Stimulated activated CD4-positive, alpha-beta T cell treated with anti-CD3 and anti-CD28 coated beads, Interleukin-12 subunit alpha, Interleukin-12 subunit beta, amount 100 ng/mL, for 24 hours (primary cell): ENCODE results near the gene BCAS1.

Source experiments
- DNase-seq, 2 experiments: peaks; one replicate each; pipeline ENCODE4 v3.0.0-alpha.2; 2020; ENCODE audit warnings: low read depth in 2 of 2

Gene BCAS1

DNA sequence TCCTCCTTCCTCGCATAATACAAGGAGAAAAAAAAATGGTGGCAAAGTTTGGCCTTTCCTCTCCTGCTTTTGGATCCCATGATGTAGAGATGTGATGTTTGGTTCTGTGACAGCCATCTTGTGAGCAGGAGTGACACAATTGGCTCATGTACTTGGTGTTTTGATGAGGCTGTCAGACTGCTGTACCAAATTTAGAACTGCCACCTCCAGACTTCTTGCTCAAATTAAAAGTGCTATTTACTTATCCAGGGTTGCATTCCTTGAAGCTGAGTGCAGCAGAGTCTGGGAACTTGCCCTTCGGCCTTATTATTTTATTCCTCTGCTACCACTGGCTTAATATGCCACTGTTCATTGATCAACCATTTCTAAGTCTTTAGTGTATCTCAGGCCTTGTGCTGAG lies 21.9 kb downstream of the BCAS1 start:
- DNase-seq: no peak

DNA sequence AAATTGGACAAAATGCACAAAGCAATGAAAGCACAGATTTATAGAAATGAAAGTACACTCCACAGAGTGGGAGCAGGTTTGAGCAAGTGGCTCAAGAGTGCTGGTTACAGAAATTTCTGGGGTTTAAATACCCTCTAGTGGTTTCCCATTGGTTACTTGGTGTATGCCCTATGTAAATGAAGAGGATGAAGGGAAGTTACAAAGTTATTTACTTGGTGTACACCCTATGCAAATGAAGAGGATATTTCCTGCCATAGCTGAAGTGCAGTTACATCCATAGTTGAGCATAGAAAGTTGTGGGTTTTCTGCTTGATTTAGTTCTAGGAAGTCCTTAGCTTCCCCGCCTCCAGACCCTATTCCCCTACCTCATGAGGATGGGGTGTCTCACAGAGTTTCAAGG lies 22.7 kb downstream of the BCAS1 start:
- DNase-seq: no peak

DNA sequence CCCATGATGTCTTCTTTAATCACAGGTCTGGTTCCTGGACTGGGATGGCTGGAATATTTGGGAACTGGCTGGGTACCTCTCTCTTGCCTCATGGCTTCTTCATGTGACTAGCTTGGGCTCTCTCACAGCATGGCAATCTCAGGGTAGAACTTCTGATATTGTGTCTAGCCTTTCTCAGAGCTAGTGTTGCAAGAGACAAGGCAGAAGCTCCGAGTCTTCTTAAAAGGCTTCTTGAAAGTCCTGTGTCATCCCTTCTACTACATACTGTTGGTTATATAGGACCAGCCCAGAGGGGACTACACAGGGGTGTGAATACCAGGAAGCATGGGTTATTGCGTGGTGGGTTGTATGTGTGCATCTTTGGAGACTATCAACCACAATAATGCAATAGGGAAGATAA lies 23.3 kb downstream of the BCAS1 start:
- no peak for DNase-seq

- DNase-seq: no peak
Observed at GRCh38 chr20:54044156-54044555, 26.2 kb downstream of the BCAS1 start.

- no peak for DNase-seq
Observed at GRCh38 chr20:54043076-54043967, 27.1 kb downstream of the BCAS1 start.

DNA sequence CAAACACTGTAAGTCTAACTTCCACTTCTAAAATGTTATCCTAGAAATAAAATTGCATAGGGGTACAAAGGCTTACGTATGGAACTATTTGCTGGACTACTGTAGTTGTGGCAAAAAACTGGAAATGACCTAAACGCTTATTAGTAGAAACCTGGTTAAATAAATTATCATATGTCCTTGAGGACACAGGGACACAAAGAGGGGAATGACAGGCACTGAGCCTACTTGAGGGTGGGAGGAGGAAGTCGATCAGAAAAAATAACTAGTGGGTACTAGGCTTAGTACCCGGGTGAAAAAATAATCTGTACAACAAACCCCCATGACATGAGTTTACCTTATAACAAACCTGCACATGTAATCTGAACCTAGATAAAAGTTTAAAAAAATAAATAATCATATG lies 28.4 kb downstream of the BCAS1 start:
- no peak for DNase-seq

DNA sequence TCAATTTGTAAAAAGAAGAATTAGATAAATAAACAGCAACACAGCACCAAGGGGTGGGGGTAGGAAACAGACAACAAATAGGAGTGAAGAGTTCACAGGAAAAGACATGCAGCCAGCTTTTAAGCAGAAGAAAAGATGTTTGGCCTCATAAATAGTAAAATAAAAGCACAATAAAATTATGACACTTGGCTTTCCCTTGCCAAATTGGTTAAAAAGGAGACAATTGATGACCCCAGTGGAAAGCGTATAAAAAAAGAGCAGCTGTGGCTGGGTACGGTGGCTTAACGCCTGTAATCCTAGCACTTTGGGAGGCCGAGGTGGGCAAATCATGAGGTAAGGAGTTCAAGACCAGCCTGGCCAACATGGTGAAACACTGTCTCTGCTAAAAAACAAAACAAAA lies 29.1 kb downstream of the BCAS1 start:
- DNase-seq: no peak

- DNase-seq: no peak
Observed at GRCh38 chr20:54040531-54040930, 29.9 kb downstream of the BCAS1 start.

DNA sequence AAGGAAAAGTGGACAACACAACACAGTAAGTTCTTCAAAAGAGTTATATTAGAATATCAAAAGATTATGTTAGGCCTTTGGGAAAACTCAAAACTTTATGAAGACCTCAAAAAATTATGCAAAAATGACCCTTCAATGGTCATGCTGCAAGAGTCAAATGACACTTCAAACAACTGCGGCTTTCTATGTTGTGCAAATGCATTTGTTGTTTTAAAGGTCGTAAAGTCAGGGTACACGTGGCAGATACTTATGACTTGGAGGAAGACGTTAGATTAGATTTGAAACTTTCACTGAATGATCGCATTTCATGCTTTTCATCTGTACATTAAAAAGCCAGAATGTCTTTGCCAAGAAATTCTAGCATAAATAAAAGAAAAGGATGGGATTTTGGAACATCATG lies 31.4 kb downstream of the BCAS1 start:
- no peak for DNase-seq

GRCh38 chr20:54037525-54037924 lies 32.9 kb downstream of the BCAS1 start:
- no peak for DNase-seq

GRCh38 chr20:54029643-54030042 lies 40.8 kb downstream of the BCAS1 start:
- DNase-seq: no peak

- DNase-seq: no peak
Observed at GRCh38 chr20:54029176-54029575, 41.2 kb downstream of the BCAS1 start.

- DNase-seq: no peak
Observed at GRCh38 chr20:54028276-54029011, 42.0 kb downstream of the BCAS1 start.

- DNase-seq: no peak
Observed at GRCh38 chr20:54027704-54028103, 42.7 kb downstream of the BCAS1 start.

- no peak for DNase-seq
Observed at GRCh38 chr20:54026295-54027064, 43.9 kb downstream of the BCAS1 start.

GRCh38 chr20:54025251-54025771 lies 45.1 kb downstream of the BCAS1 start:
- DNase-seq: no peak

DNA sequence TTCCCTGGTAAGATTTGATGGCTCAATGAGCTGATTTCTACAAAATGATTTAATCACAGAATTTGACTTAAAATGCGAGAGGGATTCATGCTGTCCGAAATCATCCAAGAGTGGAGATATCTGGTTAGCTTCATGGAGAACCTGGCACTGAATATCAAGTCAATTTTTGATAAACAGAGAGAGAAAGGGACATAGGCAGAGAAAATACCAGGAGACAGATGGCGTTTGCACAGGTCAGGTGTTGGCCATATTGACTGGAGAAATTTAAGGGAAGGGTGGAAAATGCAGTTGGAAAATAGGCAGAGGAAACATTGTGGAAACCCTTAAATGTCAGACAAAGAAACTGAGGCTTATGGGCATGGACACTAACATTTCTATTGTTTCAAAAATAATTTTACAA lies 47.0 kb downstream of the BCAS1 start:
- no peak for DNase-seq

DNA sequence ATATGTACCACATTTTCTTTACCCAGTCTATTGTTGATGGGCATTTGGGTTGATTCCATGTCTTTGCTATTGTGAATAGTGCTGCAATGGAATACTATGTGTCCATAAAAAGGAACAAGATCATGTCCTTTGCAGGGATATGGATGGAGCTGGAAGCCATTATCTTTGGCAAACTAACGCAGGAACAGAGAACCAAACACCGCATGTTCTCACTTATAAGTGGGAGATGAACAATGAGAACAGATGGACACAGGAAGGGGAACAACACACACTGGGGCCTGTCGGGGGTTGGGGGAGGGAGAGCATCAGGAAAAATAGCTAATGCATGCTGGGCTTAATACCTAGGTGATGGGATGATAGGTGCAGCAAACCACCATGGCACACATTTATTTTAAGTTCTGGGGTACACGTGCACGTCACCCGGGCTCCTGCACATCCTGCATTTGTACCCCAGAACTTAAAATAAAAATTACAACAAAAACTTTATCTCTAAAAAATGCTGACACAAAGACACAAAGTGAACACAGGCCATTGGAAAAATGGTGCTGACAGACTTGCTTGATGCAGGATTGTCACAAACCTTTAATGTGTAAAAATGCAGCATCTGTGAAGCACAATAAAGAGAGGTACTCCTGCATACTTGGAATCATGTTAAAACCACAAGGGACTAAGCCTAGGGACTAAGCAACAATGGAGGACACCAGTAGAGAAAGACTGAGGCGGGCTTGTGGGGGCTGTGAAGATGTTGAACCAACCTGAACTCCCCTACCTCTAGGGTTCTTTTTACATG lies 48.8 kb downstream of the BCAS1 start:
- no peak for DNase-seq

DNA sequence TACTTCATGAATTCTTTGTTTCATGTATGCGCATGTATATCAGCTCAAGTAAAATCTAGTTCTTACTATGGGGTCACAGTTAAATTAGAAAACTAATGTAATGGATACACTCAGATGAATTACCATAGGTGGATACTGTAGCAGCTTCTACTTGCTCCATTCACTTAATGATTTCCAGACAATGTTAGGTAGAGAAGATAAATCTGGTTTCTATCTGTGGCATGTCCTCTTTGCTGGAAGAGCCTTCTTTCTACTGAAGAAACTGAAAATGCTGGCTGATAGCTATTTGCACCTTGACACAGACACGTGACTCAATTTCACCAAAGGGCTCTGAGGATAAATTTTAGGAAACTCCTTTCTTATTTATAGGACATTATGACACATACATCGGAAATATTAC lies 49.5 kb downstream of the BCAS1 start:
- DNase-seq: no peak

DNA sequence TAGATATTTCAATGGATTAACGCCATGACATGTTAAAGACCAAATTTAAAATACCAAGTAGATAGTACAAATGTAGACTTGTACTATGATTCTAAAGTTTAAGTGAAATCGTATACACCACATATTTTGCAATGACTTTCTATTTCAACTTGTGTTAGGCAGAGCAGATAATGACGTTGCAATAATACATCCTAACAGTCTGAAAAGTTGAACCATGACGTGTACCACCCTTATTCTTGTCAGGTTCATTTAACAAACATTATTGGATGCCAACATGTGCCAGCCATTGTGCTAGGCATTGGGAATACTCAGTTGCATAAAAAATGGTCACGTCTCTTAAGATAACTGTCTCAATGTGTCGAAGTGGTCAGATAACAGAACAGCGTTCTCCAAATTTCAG lies 50.0 kb downstream of the BCAS1 start:
- no peak for DNase-seq

DNA sequence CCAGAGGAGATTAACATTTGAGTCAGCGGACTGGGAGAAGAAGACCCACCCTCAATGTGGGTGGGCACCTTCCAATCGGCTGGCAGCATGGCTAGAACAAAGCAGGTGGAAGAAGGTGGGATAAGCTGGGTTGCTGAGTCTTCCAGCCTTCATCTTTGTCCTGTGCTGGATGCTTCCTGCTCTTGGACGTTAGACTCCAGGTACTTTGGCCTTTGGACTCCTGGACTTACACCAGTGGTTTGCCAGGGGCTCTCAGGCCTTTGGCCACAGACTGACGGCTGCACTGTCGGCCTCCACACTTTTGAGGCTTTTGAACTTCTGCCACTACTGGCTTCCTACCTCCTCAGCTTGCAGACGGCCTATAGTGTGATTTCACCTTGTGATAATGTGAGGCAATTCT lies 50.8 kb downstream of the BCAS1 start:
- DNase-seq: no peak
